HepG2 (cell line): ENCODE data around the gene RPS8. TPM values are rescaled to one million over a fixed set of nuclear protein-coding genes. Genes with fewer than 3 reads are reported as not detected.

Source experiments
- BRF2 ChIP-seq: sonication (generic); formaldehyde crosslinking; IDR thresholded peaks from 2 replicates; pipeline ENCODE4 v1.8.1; 2022; ENCODE audit warnings: mild to moderate bottlenecking, missing genetic modification reagents
- CAMTA2 ChIP-seq: sonication (generic); formaldehyde crosslinking; IDR thresholded peaks from 2 replicates; pipeline ENCODE4 v1.4.0; 2020; ENCODE audit warnings: mild to moderate bottlenecking, missing genetic modification reagents, borderline replicate concordance
- CBX2 ChIP-seq, 2 experiments: fragments of 200-600 bp in 1 of 2; sonication (generic); formaldehyde crosslinking in 1 of 2; IDR thresholded peaks; 2 replicates each; pipeline versions ENCODE4 v1.7.0 to v1.8.1; 2018 to 2022; ENCODE audit warnings: low read depth in 2 of 2, low read length in 1 of 2, mild to moderate bottlenecking in 1 of 2, missing genetic modification reagents in 1 of 2
- DBP ChIP-seq: sonication (generic); formaldehyde crosslinking; IDR thresholded peaks from 2 replicates; pipeline ENCODE4 v1.4.0; 2020; ENCODE audit warnings: missing genetic modification reagents; ENCODE audit errors: not compliant biosample characterization
- E2F5 ChIP-seq: sonication (generic); formaldehyde crosslinking; conservative IDR thresholded peaks from 2 replicates; pipeline ENCODE4 v1.4.0; 2020; ENCODE audit warnings: missing genetic modification reagents
- FOXK1 ChIP-seq: sonication (generic); formaldehyde crosslinking; IDR thresholded peaks from 2 replicates; pipeline ENCODE4 v1.4.0; 2020; ENCODE audit warnings: low read depth, missing genetic modification reagents, borderline replicate concordance
- GATA4 ChIP-seq: sonication (generic); IDR thresholded peaks from 2 replicates; pipeline ENCODE4 v1.6.1; 2016; ENCODE audit warnings: antibody characterized with exemption, low read depth, borderline replicate concordance
- IRF2 ChIP-seq: IDR thresholded peaks from 2 replicates; pipeline ENCODE4 v1.6.1; 2018; ENCODE audit warnings: missing genetic modification reagents, missing compliant biosample characterization
- KDM5B ChIP-seq: sonication (generic); formaldehyde crosslinking; IDR thresholded peaks from 2 replicates; pipeline ENCODE4 v1.4.0; 2020; ENCODE audit warnings: missing genetic modification reagents, mild to moderate bottlenecking, borderline replicate concordance
- MEIS2 ChIP-seq: sonication (generic); formaldehyde crosslinking; IDR thresholded peaks from 2 replicates; pipeline ENCODE4 v1.9.0; 2021; ENCODE audit warnings: mild to moderate bottlenecking, missing genetic modification reagents
- NR2F2 ChIP-seq: IDR thresholded peaks from 2 replicates; pipeline ENCODE4 v1.6.1; 2012; ENCODE audit warnings: low read depth, inconsistent platforms, borderline replicate concordance
- PHF20 ChIP-seq: sonication (generic); formaldehyde crosslinking; IDR thresholded peaks from 2 replicates; pipeline ENCODE4 v1.5.0; 2020; ENCODE audit warnings: mild to moderate bottlenecking, missing genetic modification reagents
- POLR2A ChIP-seq, 2 experiments: IDR thresholded peaks; 2 replicates each; pipeline ENCODE4 v1.6.1; 2011; ENCODE audit warnings: low read depth in 2 of 2, low read length in 2 of 2, mild to moderate bottlenecking in 1 of 2, moderate library complexity in 1 of 2; ENCODE audit not compliant: insufficient read depth in 1 of 2
- RCOR2 ChIP-seq: IDR thresholded peaks from 2 replicates; pipeline ENCODE4 v1.6.1; 2016; ENCODE audit warnings: missing biosample characterization, missing genetic modification reagents
- RXRA ChIP-seq: sonication (generic); formaldehyde crosslinking; IDR thresholded peaks from 2 replicates; pipeline ENCODE4 v1.5.1; 2020; ENCODE audit warnings: missing genetic modification reagents
- SIN3A ChIP-seq: IDR thresholded peaks from 2 replicates; pipeline ENCODE4 v1.6.1; 2011; ENCODE audit warnings: low read depth, mild to moderate bottlenecking, control low read depth, low read length, borderline replicate concordance
- TAF1 ChIP-seq: sonication (generic); formaldehyde crosslinking; IDR thresholded peaks from 2 replicates; pipeline ENCODE4 v1.4.0; 2020; ENCODE audit warnings: missing genetic modification reagents
- YEATS2 ChIP-seq: sonication (generic); formaldehyde crosslinking; IDR thresholded peaks from 2 replicates; pipeline ENCODE4 v1.4.0; 2020; ENCODE audit warnings: missing genetic modification reagents, borderline replicate concordance
- ZMAT3 ChIP-seq: sonication (generic); formaldehyde crosslinking; conservative IDR thresholded peaks from 2 replicates; pipeline ENCODE4 v1.7.0; 2021; ENCODE audit warnings: missing genetic modification reagents
- ZNF224 ChIP-seq: sonication (generic); formaldehyde crosslinking; IDR thresholded peaks from 2 replicates; pipeline ENCODE4 v1.5.0; 2020; ENCODE audit warnings: mild to moderate bottlenecking, missing genetic modification reagents
- ZNF432 ChIP-seq: sonication (generic); formaldehyde crosslinking; IDR thresholded peaks from 2 replicates; pipeline ENCODE4 v1.5.0; 2020; ENCODE audit warnings: missing genetic modification reagents, mild to moderate bottlenecking, borderline replicate concordance
- ZNF503 ChIP-seq: sonication (generic); formaldehyde crosslinking; IDR thresholded peaks from 2 replicates; pipeline ENCODE4 v1.4.0; 2020; ENCODE audit warnings: missing genetic modification reagents
- ZNF780A ChIP-seq: sonication (generic); formaldehyde crosslinking; IDR thresholded peaks from 2 replicates; pipeline ENCODE4 v1.8.0; 2022; ENCODE audit warnings: mild to moderate bottlenecking, missing genetic modification reagents, moderate library complexity
- polyA plus RNA-seq, 8 experiments: library from polyadenylated mRNA; depleted of rRNA in 3 of 8; stranded (reverse) in 7 of 8; unstranded in 1 of 8; fragments of >200 nt; fragmentation: Illumina TruSeq in 4 of 8; extraction: Trizol in 4 of 8; gene quantifications; 2 replicates each; pipeline versions ENCODE4 v1.2.1 to v1.2.3, GENCODE V29; 2011 to 2016; ENCODE audit warnings: low read depth in 4 of 8, missing spikeins in 1 of 8, mixed read lengths in 1 of 8; ENCODE audit not compliant: insufficient read depth in 1 of 8
- total RNA-seq, 5 experiments: library from RNA; depleted of rRNA; stranded (reverse); fragments of >200 nt; fragmentation: Illumina TruSeq; extraction: Trizol; gene quantifications; 2 replicates each; pipeline ENCODE4 v1.2.3, GENCODE V29; 2016; ENCODE audit warnings: low read depth in 1 of 5

Gene RPS8
- total and polyA plus RNA-seq, 2 of the 13 experiments (the other 11 are each of a cell fraction or from before 2014, with no cell fraction given) = 2,628 to 2,822 TPM

GRCh38 chr1:44739307-44740178, 35.8 kb upstream of the RPS8 start, which contains the start of gene KIF2C (continued):
- TF ChIP-seq NR2F2 = no peak; the same call in 1 of the 2 replicates
- TF ChIP-seq TAF1 = peak; percentile 80
- TF ChIP-seq MEIS2 (CRISPR knock-in tag) = peak; percentile 21; the same call in 1 of the 2 replicates
- peak; percentile 49; the same call in 1 of the 2 replicates for TF ChIP-seq RXRA (CRISPR knock-in tag)
- peak; percentile 79 for TF ChIP-seq IRF2 (CRISPR knock-in tag)
- peak; percentile 96 for TF ChIP-seq E2F5 (CRISPR knock-in tag)
- TF ChIP-seq ZNF432 = no peak
- peak; percentile 54; the same call in 1 of the 2 replicates for TF ChIP-seq RCOR2 (CRISPR knock-in tag)
- TF ChIP-seq BRF2 (CRISPR knock-in tag) = peak; percentile 87; the same call in 1 of the 2 replicates
- no peak for TF ChIP-seq CAMTA2
- peak; percentile 88; the same call in 1 of the 2 replicates for TF ChIP-seq ZNF780A (CRISPR knock-in tag)
- peak; percentile 16 for TF ChIP-seq DBP (CRISPR knock-in tag)
- peak; percentile 59; the same call in 1 of the 2 replicates for TF ChIP-seq ZNF224 (CRISPR knock-in tag)
- TF ChIP-seq POLR2A (IDR thresholded peaks at IDR 0.05; ENCODE audit: insufficient read depth in 1 of 2, low read depth in 2 of 2, low read length in 2 of 2) = peak; percentile 84 to 91
- 0 out of 2 replicates have a peak, but pooled peaks have one; percentile 10 for TF ChIP-seq ZMAT3
- TF ChIP-seq PHF20 (CRISPR knock-in tag) = peak; percentile 67; the same call in 1 of the 2 replicates
- TF ChIP-seq YEATS2 (CRISPR knock-in tag) = peak; percentile 85; the same call in 1 of the 2 replicates
- TF ChIP-seq ZNF503 (CRISPR knock-in tag) = peak; percentile 39; the same call in 1 of the 2 replicates
- TF ChIP-seq FOXK1 = peak; percentile 51; the same call in 1 of the 2 replicates
- peak; percentile 96 for TF ChIP-seq SIN3A
- TF ChIP-seq CBX2 (IDR thresholded peaks at IDR 0.05; ENCODE audit: low read depth, low read length) = no peak
- TF ChIP-seq CBX2 (CRISPR knock-in tag; IDR thresholded peaks at IDR 0.05; ENCODE audit: low read depth) = no peak
- no peak for TF ChIP-seq KDM5B (CRISPR knock-in tag)
- peak; percentile 53; the same call in 1 of the 2 replicates for TF ChIP-seq GATA4
